ENCODE results near the gene PRR19.

GRCh38 chr19:42357290-42357689 is 55.4 kb downstream of the PRR19 start:
- no peak for TF ChIP-seq CTCF (IDR thresholded peaks at IDR 0.05; ENCODE audit: low read depth, low read length, poor library complexity, severe bottlenecking)
- TF ChIP-seq EZH2phosphoT487 (IDR thresholded peaks at IDR 0.05; ENCODE audit: borderline replicate concordance, low read length): no peak

Measured in DOHH2 (cell line).